Measurements from ENCODE around the gene TOLLIP.

TOLLIP gene

DNA sequence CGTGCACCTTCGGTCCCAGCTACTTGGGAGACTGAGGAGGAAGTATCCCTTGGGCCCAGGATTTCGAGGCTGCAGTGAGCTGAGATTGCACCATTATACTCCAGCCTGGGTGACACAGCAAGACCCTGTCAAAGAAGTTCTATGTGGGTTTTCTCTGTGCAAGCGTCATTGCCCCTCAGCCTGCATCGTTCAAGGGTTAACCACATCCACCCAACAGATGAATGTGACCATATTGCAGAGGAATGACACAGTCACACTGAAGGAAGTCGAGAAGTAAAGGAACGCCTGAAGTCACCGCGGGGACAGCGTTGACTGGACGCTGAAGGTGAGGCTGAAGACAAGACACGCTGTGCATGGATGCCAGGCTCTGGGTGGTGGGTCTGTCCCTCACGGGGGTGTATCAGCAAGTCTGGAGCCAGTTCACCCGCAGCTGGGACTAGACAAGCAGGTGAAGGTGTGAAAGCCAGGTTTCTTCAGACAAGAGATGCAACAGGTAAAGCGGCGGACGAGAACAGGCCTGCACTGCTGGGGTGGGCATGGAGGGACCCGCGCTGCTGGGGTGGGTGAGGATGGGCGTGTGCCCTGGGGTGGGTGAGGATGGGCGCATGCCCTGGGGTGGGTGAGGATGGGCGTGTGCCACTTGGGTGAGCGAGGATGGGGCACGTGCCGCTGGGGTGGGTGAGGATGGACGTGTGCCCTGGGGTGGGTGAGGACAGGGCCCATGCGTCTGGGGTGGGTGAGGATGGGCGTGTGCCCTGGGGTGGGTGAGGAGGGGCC lies 36.5 kb upstream of the TOLLIP start:
- Histone ChIP-seq H2AK5ac (ENCODE audit: low read length) (no peak overlapping the region), H3K23ac (ENCODE audit: low read length) (no peak overlapping the region), H4K5ac (ENCODE audit: low read length) (no peak overlapping the region), H3K56ac (ENCODE audit: low read length) (no peak overlapping the region), H4K8ac (ENCODE audit: low read depth, low read length) (no peak overlapping the region), H3K27ac (ENCODE audit: low read depth, low read length) (no peak overlapping the region), H3K36me3 (ENCODE audit: control insufficient read depth, insufficient read depth, low read length) (no peaks in the 10 kb centered on the region), H3K27me3 (ENCODE audit: insufficient read depth, low read length, poor library complexity) (no peaks in the 10 kb centered on the region), H3K4me3 (ENCODE audit: low read length) (no peak overlapping the region), H3K9ac (ENCODE audit: low read length) (no peak overlapping the region), H3K18ac (ENCODE audit: low read length) (no peak overlapping the region), H3K4me1 (ENCODE audit: control insufficient read depth, low read depth, low read length) (no peaks in the 10 kb centered on the region), H2BK15ac (replicated peaks; ENCODE audit: low read depth) (no peak overlapping the region), H3K4me2 (ENCODE audit: low read length) (no peak overlapping the region), H2BK5ac (ENCODE audit: low read length) (no peak overlapping the region), H3K79me1 (ENCODE audit: low read length) (no peaks in the 10 kb centered on the region), H2BK120ac (ENCODE audit: low read depth, low read length) (no peak overlapping the region), H3K4ac (ENCODE audit: low read depth, low read length) (no peak overlapping the region), H3K79me2 (ENCODE audit: control insufficient read depth, insufficient read depth, low read length) (no peaks in the 10 kb centered on the region)
- no CpG with 5 or more reads among the region's 28 CpGs for WGBS (ENCODE audit: extremely low coverage, insufficient coverage, low lambda C conversion rate)
- DNase-seq: no peak

DNA sequence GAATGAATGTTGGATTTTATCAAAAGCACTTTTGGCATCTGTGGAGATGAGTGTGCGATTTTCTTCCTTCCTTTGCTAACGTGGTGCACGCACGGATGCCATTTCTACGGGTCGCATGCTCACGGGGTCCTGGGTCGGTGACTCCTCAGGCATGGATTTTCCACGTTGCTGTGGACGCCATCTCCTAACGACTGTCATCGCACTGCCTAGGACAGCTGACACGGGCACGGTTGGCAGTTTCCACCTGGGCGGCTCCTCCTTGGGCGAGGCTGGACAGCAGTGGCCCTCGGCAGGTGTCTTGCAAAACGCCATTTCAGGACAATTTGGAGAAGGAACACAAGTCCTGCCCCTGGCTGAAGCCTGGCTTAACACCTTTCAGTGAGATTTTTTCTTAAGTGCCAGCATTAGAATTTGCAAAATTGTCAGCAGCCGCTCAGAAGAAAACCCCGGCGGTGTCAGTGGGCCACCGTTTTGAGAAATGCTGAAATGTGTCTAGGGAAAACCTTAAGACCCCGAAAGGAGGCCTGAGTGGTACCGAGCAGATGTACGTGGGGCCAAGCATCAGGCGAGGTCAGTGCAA lies 34.7 kb upstream of the TOLLIP start:
- Histone ChIP-seq H2BK5ac (ENCODE audit: low read length) (no peak overlapping the region), H3K18ac (ENCODE audit: low read length) (no peak overlapping the region), H3K36me3 (ENCODE audit: control insufficient read depth, insufficient read depth, low read length) (no peaks in the 10 kb centered on the region), H2BK120ac (ENCODE audit: low read depth, low read length) (no peak overlapping the region), H3K23ac (ENCODE audit: low read length) (no peak overlapping the region), H3K79me2 (ENCODE audit: control insufficient read depth, insufficient read depth, low read length) (no peaks in the 10 kb centered on the region), H3K79me1 (ENCODE audit: low read length) (no peaks in the 10 kb centered on the region), H3K27ac (ENCODE audit: low read depth, low read length) (no peak overlapping the region), H2BK15ac (replicated peaks; ENCODE audit: low read depth) (no peak overlapping the region), H2AK5ac (ENCODE audit: low read length) (no peak overlapping the region), H3K56ac (ENCODE audit: low read length) (no peak overlapping the region), H3K9ac (ENCODE audit: low read length) (no peak overlapping the region), H3K4me3 (ENCODE audit: low read length) (no peak overlapping the region), H3K4me2 (ENCODE audit: low read length) (no peak overlapping the region), H3K27me3 (ENCODE audit: insufficient read depth, low read length, poor library complexity) (no peaks in the 10 kb centered on the region), H3K4ac (ENCODE audit: low read depth, low read length) (no peak overlapping the region), H3K4me1 (ENCODE audit: control insufficient read depth, low read depth, low read length) (no peaks in the 10 kb centered on the region), H4K8ac (ENCODE audit: low read depth, low read length) (no peak overlapping the region), H4K5ac (ENCODE audit: low read length) (no peak overlapping the region)
- no peak for DNase-seq
- no CpG with 5 or more reads among the region's 26 CpGs for WGBS (ENCODE audit: extremely low coverage, insufficient coverage, low lambda C conversion rate)

DNA sequence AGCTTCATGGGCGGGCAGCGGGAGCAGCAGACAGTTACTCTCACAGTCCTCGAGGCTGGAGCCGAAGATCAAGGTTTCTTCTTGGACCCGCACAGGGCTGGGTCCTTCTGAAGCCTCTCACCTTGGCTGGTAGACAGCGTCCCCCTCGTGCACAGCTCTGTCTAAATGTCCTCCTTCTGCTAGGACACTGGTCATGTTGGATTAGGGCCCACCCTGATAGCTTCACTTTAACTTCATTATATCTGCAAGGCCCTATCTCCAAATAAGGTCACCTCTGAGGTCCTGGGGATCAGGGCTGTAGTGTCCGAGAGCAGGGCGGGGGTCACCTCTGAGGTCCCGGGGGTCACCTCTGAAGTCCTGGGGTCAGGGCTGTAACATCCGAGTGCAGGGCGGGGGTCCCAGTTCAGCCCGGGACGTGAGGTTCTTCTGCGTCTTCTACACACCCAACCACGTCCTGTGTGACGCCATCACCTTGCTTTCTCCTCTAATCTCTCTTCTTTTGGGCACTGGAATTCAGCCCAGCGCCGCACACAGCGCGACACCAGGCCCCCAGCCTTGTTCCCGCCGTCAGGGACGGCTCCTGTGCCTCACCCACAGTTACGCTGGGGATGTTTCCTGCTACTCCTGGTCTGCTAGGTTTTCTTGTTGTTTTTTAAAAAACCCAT lies 34.1 kb upstream of the TOLLIP start:
- no peak overlapping the region for H3K56ac ChIP-seq (ENCODE audit: low read length)
- no peak overlapping the region for H3K9ac ChIP-seq (ENCODE audit: low read length)
- no CpG with 5 or more reads among the region's 25 CpGs for WGBS (ENCODE audit: extremely low coverage, insufficient coverage, low lambda C conversion rate)
- H3K4ac ChIP-seq (ENCODE audit: low read depth, low read length): no peak overlapping the region
- H4K8ac ChIP-seq (ENCODE audit: low read depth, low read length): no peak overlapping the region
- no peak overlapping the region for H3K27ac ChIP-seq (ENCODE audit: low read depth, low read length)
- H3K36me3 ChIP-seq (ENCODE audit: control insufficient read depth, insufficient read depth, low read length): no peaks in the 10 kb centered on the region
- no peak overlapping the region for H2BK5ac ChIP-seq (ENCODE audit: low read length)
- no peak overlapping the region for H4K5ac ChIP-seq (ENCODE audit: low read length)
- H3K27me3 ChIP-seq (ENCODE audit: insufficient read depth, low read length, poor library complexity): no peaks in the 10 kb centered on the region
- H3K4me1 ChIP-seq (ENCODE audit: control insufficient read depth, low read depth, low read length): no peaks in the 10 kb centered on the region
- no peak overlapping the region for H2AK5ac ChIP-seq (ENCODE audit: low read length)
- no peak overlapping the region for H3K23ac ChIP-seq (ENCODE audit: low read length)
- no peak overlapping the region for H2BK15ac ChIP-seq (replicated peaks; ENCODE audit: low read depth)
- no peaks in the 10 kb centered on the region for H3K79me1 ChIP-seq (ENCODE audit: low read length)
- no peak overlapping the region for H3K18ac ChIP-seq (ENCODE audit: low read length)
- H2BK120ac ChIP-seq (ENCODE audit: low read depth, low read length): no peak overlapping the region
- DNase-seq: no peak
- no peaks in the 10 kb centered on the region for H3K79me2 ChIP-seq (ENCODE audit: control insufficient read depth, insufficient read depth, low read length)
- H3K4me3 ChIP-seq (ENCODE audit: low read length): no peak overlapping the region
- H3K4me2 ChIP-seq (ENCODE audit: low read length): no peak overlapping the region

DNA sequence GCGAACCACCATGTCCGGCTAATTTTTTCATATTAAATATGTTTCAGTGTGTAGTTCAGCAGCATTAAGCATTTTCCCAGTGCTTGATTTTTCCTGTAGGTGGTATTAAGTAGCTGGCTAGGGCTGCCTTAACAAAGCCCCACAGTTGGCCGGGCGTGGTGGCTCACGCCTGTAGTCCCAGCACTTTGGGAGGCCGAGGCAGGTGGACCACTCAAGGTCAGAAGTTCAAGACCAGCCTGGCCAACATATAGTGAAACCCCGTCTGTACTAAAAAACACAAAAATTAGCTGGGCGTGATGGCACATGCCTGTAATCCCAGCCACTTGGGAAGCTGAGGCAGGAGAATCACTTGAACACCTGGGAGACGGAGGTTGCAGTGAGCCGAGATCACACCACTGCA lies 33.5 kb upstream of the TOLLIP start:
- H3K9ac ChIP-seq (ENCODE audit: low read length): no peak overlapping the region
- no peak overlapping the region for H2BK120ac ChIP-seq (ENCODE audit: low read depth, low read length)
- no peaks in the 10 kb centered on the region for H3K79me2 ChIP-seq (ENCODE audit: control insufficient read depth, insufficient read depth, low read length)
- no peak overlapping the region for H2AK5ac ChIP-seq (ENCODE audit: low read length)
- no peaks in the 10 kb centered on the region for H3K79me1 ChIP-seq (ENCODE audit: low read length)
- WGBS (ENCODE audit: extremely low coverage, insufficient coverage, low lambda C conversion rate): no CpG with 5 or more reads among the region's 10 CpGs
- no peak overlapping the region for H3K27ac ChIP-seq (ENCODE audit: low read depth, low read length)
- H4K5ac ChIP-seq (ENCODE audit: low read length): no peak overlapping the region
- H2BK15ac ChIP-seq (replicated peaks; ENCODE audit: low read depth): no peak overlapping the region
- H3K23ac ChIP-seq (ENCODE audit: low read length): no peak overlapping the region
- no peaks in the 10 kb centered on the region for H3K4me1 ChIP-seq (ENCODE audit: control insufficient read depth, low read depth, low read length)
- H3K4me3 ChIP-seq (ENCODE audit: low read length): no peak overlapping the region
- no peak overlapping the region for H3K56ac ChIP-seq (ENCODE audit: low read length)
- no peak overlapping the region for H3K18ac ChIP-seq (ENCODE audit: low read length)
- no peak overlapping the region for H3K4ac ChIP-seq (ENCODE audit: low read depth, low read length)
- no peaks in the 10 kb centered on the region for H3K36me3 ChIP-seq (ENCODE audit: control insufficient read depth, insufficient read depth, low read length)
- H3K4me2 ChIP-seq (ENCODE audit: low read length): no peak overlapping the region
- H3K27me3 ChIP-seq (ENCODE audit: insufficient read depth, low read length, poor library complexity): peaks cover 1% of the 10 kb centered on the region
- no peak for DNase-seq
- no peak overlapping the region for H4K8ac ChIP-seq (ENCODE audit: low read depth, low read length)
- no peak overlapping the region for H2BK5ac ChIP-seq (ENCODE audit: low read length)

DNA sequence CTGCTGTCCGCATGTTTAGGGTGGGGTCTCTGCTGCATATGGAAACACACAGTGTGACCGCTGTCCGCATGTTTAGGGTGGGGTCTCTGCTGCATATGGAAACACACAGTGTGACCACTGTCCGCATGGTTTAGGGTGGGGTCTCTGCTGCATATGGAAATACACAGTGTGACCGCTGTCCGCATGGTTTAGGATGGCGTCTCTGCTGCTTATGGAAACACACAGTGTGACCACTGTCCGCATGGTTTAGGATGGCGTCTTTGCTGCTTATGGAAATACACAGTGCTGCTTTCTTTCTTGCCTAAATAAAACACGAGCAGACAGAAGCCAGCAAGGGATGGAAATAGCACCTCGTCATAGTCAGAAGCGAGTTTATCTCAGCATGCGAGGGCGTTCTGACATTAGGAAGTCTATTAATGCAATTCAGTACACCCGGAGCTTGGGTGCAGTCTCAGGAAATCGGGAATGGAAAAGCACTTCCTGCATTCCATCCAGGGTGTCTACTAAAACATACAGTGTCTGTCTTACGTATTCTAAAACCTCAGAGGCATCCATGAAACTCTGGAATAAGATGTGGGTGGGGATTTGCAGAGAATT lies 32.6 kb upstream of the TOLLIP start:
- Histone ChIP-seq H2AK5ac (ENCODE audit: low read length) (no peak overlapping the region), H3K79me2 (ENCODE audit: control insufficient read depth, insufficient read depth, low read length) (no peaks in the 10 kb centered on the region), H2BK5ac (ENCODE audit: low read length) (no peak overlapping the region), H2BK120ac (ENCODE audit: low read depth, low read length) (no peak overlapping the region), H3K79me1 (ENCODE audit: low read length) (no peaks in the 10 kb centered on the region), H3K18ac (ENCODE audit: low read length) (no peak overlapping the region), H3K9ac (ENCODE audit: low read length) (no peak overlapping the region), H4K5ac (ENCODE audit: low read length) (no peak overlapping the region), H3K27me3 (ENCODE audit: insufficient read depth, low read length, poor library complexity) (peaks cover 2% of the 10 kb centered on the region), H3K36me3 (ENCODE audit: control insufficient read depth, insufficient read depth, low read length) (no peaks in the 10 kb centered on the region), H3K27ac (ENCODE audit: low read depth, low read length) (no peak overlapping the region), H4K8ac (ENCODE audit: low read depth, low read length) (no peak overlapping the region), H3K56ac (ENCODE audit: low read length) (no peak overlapping the region), H3K23ac (ENCODE audit: low read length) (no peak overlapping the region), H3K4me3 (ENCODE audit: low read length) (no peak overlapping the region), H2BK15ac (replicated peaks; ENCODE audit: low read depth) (no peak overlapping the region), H3K4me1 (ENCODE audit: control insufficient read depth, low read depth, low read length) (no peaks in the 10 kb centered on the region), H3K4me2 (ENCODE audit: low read length) (no peak overlapping the region), H3K4ac (ENCODE audit: low read depth, low read length) (no peak overlapping the region)
- DNase-seq: no peak
- WGBS (ENCODE audit: extremely low coverage, insufficient coverage, low lambda C conversion rate): no CpG with 5 or more reads among the region's 17 CpGs

Data from mesendoderm (in vitro differentiated cells).